Endothelial cell (in vitro differentiated cells): ENCODE data around the gene DUXA. TPM values are rescaled to one million over a fixed set of nuclear protein-coding genes. Genes with fewer than 3 reads are reported as not detected.
"Not testable (repeated sequence)": the region's sequence is repeated elsewhere in the genome, so short reads cannot be mapped to it uniquely, and the experiment has no call there.

ENCODE experiments used
- DNase-seq: peaks from one replicate; pipeline ENCODE4 v3.0.0; 2021; ENCODE audit warnings: low spot score
- H3K27ac Mint-ChIP-seq: one replicate; pipeline ENCODE4 v1.8.0; 2021; ENCODE audit warnings: mixed read lengths, inconsistent platforms; ENCODE audit not compliant: unreplicated experiment
- H3K27me3 Mint-ChIP-seq: one replicate; pipeline ENCODE4 v1.8.0; 2021; ENCODE audit warnings: mild to moderate bottlenecking, moderate library complexity, mixed read lengths, inconsistent platforms; ENCODE audit not compliant: unreplicated experiment
- H3K36me3 Mint-ChIP-seq: one replicate; pipeline ENCODE4 v1.8.0; 2021; ENCODE audit warnings: mild to moderate bottlenecking, low read depth, mixed read lengths, inconsistent platforms; ENCODE audit not compliant: unreplicated experiment
- H3K4me1 Mint-ChIP-seq: one replicate; pipeline ENCODE4 v1.8.0; 2021; ENCODE audit warnings: mild to moderate bottlenecking, mixed read lengths, inconsistent platforms; ENCODE audit not compliant: unreplicated experiment
- H3K4me3 Mint-ChIP-seq: one replicate; pipeline ENCODE4 v1.8.0; 2021; ENCODE audit warnings: mild to moderate bottlenecking, mixed read lengths, inconsistent platforms; ENCODE audit not compliant: unreplicated experiment
- H3K9me3 Mint-ChIP-seq: one replicate; pipeline ENCODE4 v1.8.0; 2021; ENCODE audit warnings: mixed read lengths, inconsistent platforms; ENCODE audit not compliant: unreplicated experiment
- total RNA-seq: library from RNA; stranded (reverse); fragmentation: NEBNext Ultra II Directional; extraction: Animal tissue kit (Norgen Biotek cat#: 25700); gene quantifications from one replicate; pipeline ENCODE4 v1.2.1, GENCODE V29; 2021; ENCODE audit not compliant: unreplicated experiment
- TF ChIP-seq, protein P1 (sequence below): fragments of 200-600 bp; sonication (generic); IDR thresholded peaks from one replicate; pipeline ENCODE4 v1.5.0; 2021; ENCODE audit warnings: antibody characterized with exemption; ENCODE audit not compliant: unreplicated experiment

DUXA gene
- total RNA-seq, 1 donor from 2014 or later, result not detected

DNA sequence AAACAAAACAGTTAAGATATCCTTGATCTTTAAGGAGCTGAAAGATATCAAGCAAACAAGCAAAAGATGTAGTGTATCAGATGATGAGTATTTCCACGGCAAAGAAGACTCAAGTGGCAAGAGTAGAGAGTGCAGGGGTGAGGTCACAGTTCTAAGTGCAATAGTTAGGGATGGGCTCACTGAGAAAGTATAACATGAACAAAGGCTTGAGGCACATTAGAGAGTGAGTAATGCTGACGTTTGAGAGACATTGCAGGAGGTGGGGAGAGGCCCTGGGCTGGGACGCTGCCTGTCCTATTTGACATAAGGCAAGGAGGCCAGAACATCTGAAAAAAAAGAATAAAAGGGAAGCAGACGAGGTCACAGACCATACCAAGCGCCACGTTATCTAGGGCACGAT lies 1.4 kb downstream of the DUXA start:
- H3K27ac Mint-ChIP-seq, result no peak overlapping the region
- H3K4me3 Mint-ChIP-seq, result no peak overlapping the region
- H3K4me1 Mint-ChIP-seq, result no peaks in the 10 kb centered on the region
- H3K36me3 Mint-ChIP-seq, result peaks cover 12% of the 10 kb centered on the region
- TF ChIP-seq, protein P1, sequence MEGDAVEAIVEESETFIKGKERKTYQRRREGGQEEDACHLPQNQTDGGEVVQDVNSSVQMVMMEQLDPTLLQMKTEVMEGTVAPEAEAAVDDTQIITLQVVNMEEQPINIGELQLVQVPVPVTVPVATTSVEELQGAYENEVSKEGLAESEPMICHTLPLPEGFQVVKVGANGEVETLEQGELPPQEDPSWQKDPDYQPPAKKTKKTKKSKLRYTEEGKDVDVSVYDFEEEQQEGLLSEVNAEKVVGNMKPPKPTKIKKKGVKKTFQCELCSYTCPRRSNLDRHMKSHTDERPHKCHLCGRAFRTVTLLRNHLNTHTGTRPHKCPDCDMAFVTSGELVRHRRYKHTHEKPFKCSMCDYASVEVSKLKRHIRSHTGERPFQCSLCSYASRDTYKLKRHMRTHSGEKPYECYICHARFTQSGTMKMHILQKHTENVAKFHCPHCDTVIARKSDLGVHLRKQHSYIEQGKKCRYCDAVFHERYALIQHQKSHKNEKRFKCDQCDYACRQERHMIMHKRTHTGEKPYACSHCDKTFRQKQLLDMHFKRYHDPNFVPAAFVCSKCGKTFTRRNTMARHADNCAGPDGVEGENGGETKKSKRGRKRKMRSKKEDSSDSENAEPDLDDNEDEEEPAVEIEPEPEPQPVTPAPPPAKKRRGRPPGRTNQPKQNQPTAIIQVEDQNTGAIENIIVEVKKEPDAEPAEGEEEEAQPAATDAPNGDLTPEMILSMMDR, result no peak
- no peaks in the 10 kb centered on the region for H3K27me3 Mint-ChIP-seq
- no peak for DNase-seq
- peaks cover 20% of the 10 kb centered on the region for H3K9me3 Mint-ChIP-seq

DNA sequence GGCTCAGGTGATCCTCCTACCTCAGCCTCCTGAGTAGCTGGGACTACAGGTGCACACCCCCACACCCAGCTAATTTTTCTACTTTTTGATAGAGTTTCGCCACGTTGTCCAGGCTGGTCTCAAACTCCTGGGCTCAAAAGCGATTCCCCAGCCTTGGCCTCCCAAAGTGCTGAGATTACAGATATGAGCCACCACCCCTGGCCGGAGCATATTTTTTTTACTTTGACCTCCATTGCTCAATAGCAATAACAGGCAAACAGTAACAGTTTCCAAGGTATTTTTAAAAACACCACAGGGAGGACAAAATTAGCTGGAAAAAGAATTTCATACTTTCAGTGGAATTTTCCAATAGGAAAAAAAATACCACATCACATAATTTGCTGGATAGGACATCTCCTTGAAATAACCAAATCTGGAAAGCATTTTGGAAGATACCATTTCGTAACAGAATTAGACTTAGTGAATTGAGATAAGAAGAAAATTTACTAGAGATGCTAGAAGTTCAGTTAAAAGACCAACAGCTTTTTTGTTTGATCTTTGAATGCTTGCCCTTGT lies 5.2 kb downstream of the DUXA start:
- no peaks in the 10 kb centered on the region for H3K27me3 Mint-ChIP-seq
- H3K9me3 Mint-ChIP-seq, result peaks cover 22% of the 10 kb centered on the region
- TF ChIP-seq, protein P1, result no peak
- no peaks in the 10 kb centered on the region for H3K4me1 Mint-ChIP-seq
- DNase-seq, result no peak
- H3K36me3 Mint-ChIP-seq, result peaks cover 14% of the 10 kb centered on the region
- no peak overlapping the region for H3K4me3 Mint-ChIP-seq
- no peak overlapping the region for H3K27ac Mint-ChIP-seq

DNA sequence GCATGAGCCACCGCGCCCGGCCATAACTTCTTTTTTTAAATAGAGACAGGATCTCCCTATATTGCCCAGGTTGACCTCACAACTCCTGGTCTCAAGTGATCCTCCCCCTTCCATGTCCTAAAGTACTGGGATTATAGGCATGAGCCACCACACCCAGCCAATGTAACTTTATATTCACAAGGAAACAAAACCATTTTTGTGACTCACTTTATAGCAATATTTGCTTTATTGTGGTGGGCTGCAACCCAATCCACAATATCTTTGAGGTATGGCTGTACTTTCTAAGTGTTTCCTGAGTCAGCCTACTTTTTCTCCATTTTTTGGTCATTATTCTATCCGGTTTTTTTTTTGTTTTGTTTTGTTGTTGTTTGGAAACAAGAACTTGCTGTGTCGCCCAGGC lies 14.4 kb downstream of the DUXA start:
- Mint-ChIP-seq H3K4me3 (no peak overlapping the region), H3K27me3 (no peaks in the 10 kb centered on the region), H3K27ac (no peak overlapping the region), H3K9me3 (peaks cover 18% of the 10 kb centered on the region), H3K36me3 (peaks cover 3% of the 10 kb centered on the region), H3K4me1 (no peaks in the 10 kb centered on the region)
- TF ChIP-seq, protein P1, result no peak
- no peak for DNase-seq

DNA sequence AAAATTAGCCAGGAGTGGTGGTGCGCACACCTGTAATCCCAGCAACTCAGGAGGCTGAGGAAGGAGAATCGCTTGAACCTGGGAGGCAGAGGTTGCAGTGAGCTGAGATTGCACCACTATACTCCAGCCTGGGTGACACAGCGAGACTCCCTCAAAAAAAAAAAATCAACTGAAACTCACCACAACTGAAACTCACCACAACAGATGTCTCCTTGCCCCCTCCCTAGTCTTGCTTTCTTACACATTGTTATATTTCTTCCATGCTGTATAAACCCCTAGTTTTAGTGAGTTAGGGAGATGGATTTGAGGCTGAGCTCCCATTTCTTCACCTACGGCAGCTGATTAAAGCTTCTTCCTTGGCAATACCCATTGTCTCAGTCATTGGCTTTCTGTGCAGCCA lies 25.6 kb downstream of the DUXA start:
- Mint-ChIP-seq H3K36me3 (peaks cover 17% of the 10 kb centered on the region), H3K4me3 (no peak overlapping the region)

DNA sequence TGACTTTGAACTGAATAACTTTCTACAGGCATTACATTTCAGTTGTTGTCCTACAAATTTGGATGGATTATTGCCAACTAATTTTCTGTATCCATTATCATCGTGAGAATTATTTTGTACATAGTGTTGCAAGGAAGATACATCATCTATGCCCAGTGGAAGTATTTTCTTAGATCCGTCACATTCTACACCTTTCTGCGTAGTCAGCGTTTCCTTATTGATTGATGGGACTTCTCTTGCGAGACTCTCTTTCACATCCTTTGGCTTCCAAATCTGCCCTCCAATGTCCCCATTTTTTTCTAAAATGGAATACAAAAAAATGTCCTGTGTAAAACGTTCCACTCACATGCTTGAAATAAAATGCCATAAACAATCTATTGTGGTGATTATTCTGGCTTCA lies 31.5 kb downstream of the DUXA start:
- TF ChIP-seq, protein P1, result no peak
- Mint-ChIP-seq H3K4me3 (no peak overlapping the region), H3K9me3 (peaks cover 52% of the 10 kb centered on the region), H3K4me1 (no peaks in the 10 kb centered on the region), H3K27me3 (peaks cover 3% of the 10 kb centered on the region), H3K36me3 (peaks cover 27% of the 10 kb centered on the region), H3K27ac (no peak overlapping the region)
- no peak for DNase-seq

More for the DNA sequence above, 25.6 kb downstream of the DUXA start:
- Mint-ChIP-seq H3K27me3 (peaks cover 3% of the 10 kb centered on the region), H3K9me3 (peaks cover 32% of the 10 kb centered on the region), H3K4me1 (no peaks in the 10 kb centered on the region), H3K27ac (no peak overlapping the region)
- TF ChIP-seq, protein P1, result no peak
- no peak for DNase-seq

DNA sequence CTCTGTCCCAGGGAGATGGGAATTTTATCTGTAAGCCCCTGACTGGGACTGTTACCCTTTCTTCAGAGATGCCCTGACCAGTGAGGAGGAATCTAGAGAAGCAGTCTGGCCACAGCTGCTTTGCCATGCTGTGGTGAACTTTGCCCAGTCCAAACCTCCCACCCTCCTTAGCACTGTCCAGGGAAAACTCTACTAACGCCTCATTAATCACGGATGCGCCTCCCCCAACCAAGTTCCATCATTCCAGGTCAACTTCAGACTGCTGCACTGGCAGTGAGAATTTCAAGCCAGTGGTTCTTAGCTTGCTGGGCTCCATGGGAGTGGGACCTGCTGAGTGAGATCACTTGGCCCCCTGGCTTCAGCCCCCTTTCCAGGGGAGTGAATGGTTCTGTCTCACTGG lies 39.9 kb downstream of the DUXA start:
- H3K27ac Mint-ChIP-seq, H3K4me1 Mint-ChIP-seq, H3K27me3 Mint-ChIP-seq, DNase-seq, H3K4me3 Mint-ChIP-seq: not testable (repeated sequence)
- Mint-ChIP-seq H3K9me3 (peaks cover 37% of the 10 kb centered on the region), H3K36me3 (peaks cover 14% of the 10 kb centered on the region)
